Vagina (tissue), 2 donors: Measurements from ENCODE around the gene ELOVL1. TPM values are rescaled to one million over a fixed set of nuclear protein-coding genes. Genes with fewer than 3 reads are reported as not detected.

Source experiments
- DNase-seq, 2 donors: peaks; one replicate each; pipeline ENCODE4 v3.0.0-alpha.2; 2017; ENCODE audit errors: extremely low spot score in 2 of 2
- H3K27ac ChIP-seq: fragments of 200-600 bp; sonication (generic); one replicate; pipeline ENCODE4 v1.5.1; 2019
- H3K27me3 ChIP-seq: fragments of 200-600 bp; sonication (generic); one replicate; pipeline ENCODE4 v1.5.1; 2019
- H3K36me3 ChIP-seq, 2 donors: fragments of 200-600 bp; sonication (generic); one replicate each; pipeline ENCODE4 v1.5.1; 2017 to 2019
- H3K4me1 ChIP-seq: fragments of 200-600 bp; sonication (generic); one replicate; pipeline ENCODE4 v1.5.1; 2019
- H3K4me3 ChIP-seq, 2 donors: fragments of 200-600 bp; sonication (generic); 1 replicate in 1 of 2; 2 replicates in 1 of 2; pipeline ENCODE4 v1.5.1; 2016 to 2019
- H3K9me3 ChIP-seq: fragments of 200-600 bp; sonication (generic); one replicate; pipeline ENCODE4 v1.5.1; 2019
- POLR2A ChIP-seq, 2 donors: fragments of 450-650 bp; IDR thresholded peaks; one replicate each; pipeline ENCODE4 v1.6.1; 2017; ENCODE audit warnings: antibody characterized with exemption in 2 of 2, mild to moderate bottlenecking in 2 of 2, moderate library complexity in 2 of 2
- POLR2AphosphoS5 ChIP-seq, 2 donors: sonication (generic); formaldehyde crosslinking; IDR thresholded peaks; one replicate each; pipeline ENCODE4 v1.9.0; 2017; ENCODE audit warnings: antibody characterized with exemption in 2 of 2, mild to moderate bottlenecking in 2 of 2, low read depth in 1 of 2; ENCODE audit not compliant: insufficient read depth in 1 of 2
- intact Hi-C: fragments of 100-400 bp; cut with DNase I; formaldehyde crosslinking; loops from one replicate; pipeline ENCODE4 v1.15.1; 2023
- microRNA-seq: library from miRNA; unstranded; fragments of <30 nt; microRNA quantifications from one replicate; pipeline ENCODE4, GENCODE V29; 2017; ENCODE audit warnings: borderline number of aligned reads, borderline replicate concordance
- total RNA-seq: library from RNA; depleted of rRNA; stranded (reverse); fragments of >200 nt; gene quantifications from one replicate; pipeline ENCODE4 v1.2.3, GENCODE V29; 2016
- TF ChIP-seq, protein P1 (sequence below), 3 experiments: fragments of 450-650 bp in 2 of 3; fragments of 200-600 bp in 1 of 3; sonication (generic) in 1 of 3; IDR thresholded peaks; one replicate each; pipeline ENCODE4 v1.5.1; 2017 to 2019; ENCODE audit warnings: antibody characterized with exemption in 3 of 3, mild to moderate bottlenecking in 2 of 3, moderate library complexity in 2 of 3

The ELOVL1 gene
- total RNA-seq, 1 donor from 2014 or later: 62.1 TPM

DNA sequence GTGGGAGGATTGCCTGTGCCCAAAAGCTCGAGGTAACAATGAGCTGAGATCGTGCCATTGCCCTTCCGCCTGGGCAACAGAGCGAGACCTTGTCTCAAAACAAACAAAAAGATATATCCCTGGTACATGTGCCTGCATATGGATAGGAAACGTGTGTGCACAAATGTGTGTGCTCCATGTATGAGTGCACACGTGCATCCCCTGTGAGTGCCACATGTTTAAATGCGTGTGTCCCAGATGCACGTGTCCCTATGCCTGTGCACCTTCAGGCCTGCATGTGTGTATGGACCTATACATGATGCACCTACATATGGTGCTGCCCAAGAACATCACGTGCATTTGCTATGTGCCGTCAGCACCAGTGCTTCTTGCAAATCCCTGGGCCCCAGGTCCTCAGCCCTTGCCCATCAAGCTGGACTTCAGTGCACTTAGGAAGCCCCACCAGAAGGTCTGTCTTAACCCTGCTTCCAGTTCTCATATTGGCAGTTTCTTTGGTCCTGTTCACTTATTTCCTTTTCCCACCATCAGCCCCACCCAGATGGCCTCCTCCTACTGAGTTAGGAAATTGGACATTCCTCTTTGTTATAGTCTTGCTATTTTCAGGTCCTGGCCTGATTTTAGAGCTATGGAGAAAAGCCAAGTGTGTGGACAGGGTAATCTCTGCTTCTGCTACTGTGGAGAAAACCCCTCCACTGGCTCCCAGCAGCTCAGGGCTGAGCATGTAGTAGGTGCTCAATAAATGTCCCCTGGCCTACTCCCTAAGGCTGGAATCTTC, 51.7 kb downstream of the ELOVL1 start:
- DNase-seq: no peak
- Histone ChIP-seq H3K9me3 (no peaks in the 10 kb centered on the region), H3K4me1 (no peaks in the 10 kb centered on the region), H3K27me3 (no peaks in the 10 kb centered on the region), H3K4me3 (no peak overlapping the region), H3K27ac (no peak overlapping the region), H3K36me3 (no peaks in the 10 kb centered on the region)
- TF ChIP-seq, protein P1, sequence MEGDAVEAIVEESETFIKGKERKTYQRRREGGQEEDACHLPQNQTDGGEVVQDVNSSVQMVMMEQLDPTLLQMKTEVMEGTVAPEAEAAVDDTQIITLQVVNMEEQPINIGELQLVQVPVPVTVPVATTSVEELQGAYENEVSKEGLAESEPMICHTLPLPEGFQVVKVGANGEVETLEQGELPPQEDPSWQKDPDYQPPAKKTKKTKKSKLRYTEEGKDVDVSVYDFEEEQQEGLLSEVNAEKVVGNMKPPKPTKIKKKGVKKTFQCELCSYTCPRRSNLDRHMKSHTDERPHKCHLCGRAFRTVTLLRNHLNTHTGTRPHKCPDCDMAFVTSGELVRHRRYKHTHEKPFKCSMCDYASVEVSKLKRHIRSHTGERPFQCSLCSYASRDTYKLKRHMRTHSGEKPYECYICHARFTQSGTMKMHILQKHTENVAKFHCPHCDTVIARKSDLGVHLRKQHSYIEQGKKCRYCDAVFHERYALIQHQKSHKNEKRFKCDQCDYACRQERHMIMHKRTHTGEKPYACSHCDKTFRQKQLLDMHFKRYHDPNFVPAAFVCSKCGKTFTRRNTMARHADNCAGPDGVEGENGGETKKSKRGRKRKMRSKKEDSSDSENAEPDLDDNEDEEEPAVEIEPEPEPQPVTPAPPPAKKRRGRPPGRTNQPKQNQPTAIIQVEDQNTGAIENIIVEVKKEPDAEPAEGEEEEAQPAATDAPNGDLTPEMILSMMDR (IDR thresholded peaks at IDR 0.05): no peak
- TF ChIP-seq POLR2AphosphoS5 (IDR thresholded peaks at IDR 0.05; ENCODE audit: insufficient read depth in 1 of 2, low read depth in 1 of 2) (no peak), POLR2A (IDR thresholded peaks at IDR 0.05) (no peak)
- intact Hi-C loops: no loop called here

DNA sequence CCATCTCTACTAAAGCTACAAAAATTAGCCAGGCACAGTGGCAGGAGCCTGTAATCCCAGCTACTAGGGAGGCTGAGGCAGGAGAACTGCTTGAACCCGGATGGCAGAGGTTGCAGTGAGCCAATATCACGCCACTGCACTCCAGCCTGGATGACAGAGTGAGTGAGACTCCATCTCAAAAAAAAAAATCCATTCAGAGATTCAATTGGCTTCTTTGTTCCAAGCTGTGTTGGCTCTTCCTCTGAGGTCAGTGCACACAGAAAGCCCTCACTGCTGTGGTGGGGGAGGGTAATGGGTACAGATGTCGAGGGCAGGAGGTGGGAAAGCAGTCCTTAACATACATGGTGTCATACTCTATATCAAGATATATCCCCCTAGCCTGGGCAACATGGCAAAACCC, 52.3 kb downstream of the ELOVL1 start:
- no peak overlapping the region for H3K4me3 ChIP-seq
- H3K4me1 ChIP-seq: no peaks in the 10 kb centered on the region
- no peak overlapping the region for H3K27ac ChIP-seq
- no peaks in the 10 kb centered on the region for H3K27me3 ChIP-seq
- no peak for DNase-seq
- intact Hi-C loops: no loop called here
- TF ChIP-seq, protein P1 (IDR thresholded peaks at IDR 0.05): no peak
- TF ChIP-seq POLR2A (IDR thresholded peaks at IDR 0.05): no peak
- no peak for TF ChIP-seq POLR2AphosphoS5 (IDR thresholded peaks at IDR 0.05; ENCODE audit: insufficient read depth in 1 of 2, low read depth in 1 of 2)
- H3K9me3 ChIP-seq: no peaks in the 10 kb centered on the region
- no peaks in the 10 kb centered on the region for H3K36me3 ChIP-seq

DNA sequence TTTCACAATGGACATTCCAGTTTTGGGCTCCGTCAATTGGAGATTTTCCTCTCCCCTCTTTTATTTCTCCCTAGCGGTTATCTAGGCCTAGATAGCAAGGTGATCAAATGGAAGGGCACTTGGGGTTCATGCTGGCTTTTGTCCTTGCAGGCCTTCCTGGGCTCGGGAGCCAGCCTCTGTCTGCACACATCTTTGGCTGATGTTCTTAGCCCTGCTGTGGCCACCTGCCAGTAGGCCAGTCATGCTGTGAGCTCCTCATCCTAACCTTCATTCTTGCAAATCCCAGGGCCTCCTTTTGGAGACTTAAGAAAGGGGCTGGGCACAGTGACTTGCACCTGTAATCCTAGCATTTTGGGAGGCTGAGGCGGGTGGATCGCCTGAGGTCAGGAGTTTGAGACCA, 53.6 kb downstream of the ELOVL1 start:
- Histone ChIP-seq H3K36me3 (no peaks in the 10 kb centered on the region), H3K27ac (no peak overlapping the region), H3K27me3 (no peaks in the 10 kb centered on the region), H3K9me3 (no peaks in the 10 kb centered on the region), H3K4me3 (no peak overlapping the region), H3K4me1 (no peaks in the 10 kb centered on the region)
- no peak for DNase-seq
- TF ChIP-seq POLR2AphosphoS5 (IDR thresholded peaks at IDR 0.05; ENCODE audit: insufficient read depth in 1 of 2, low read depth in 1 of 2): no peak
- intact Hi-C loops: no loop called here

DNA sequence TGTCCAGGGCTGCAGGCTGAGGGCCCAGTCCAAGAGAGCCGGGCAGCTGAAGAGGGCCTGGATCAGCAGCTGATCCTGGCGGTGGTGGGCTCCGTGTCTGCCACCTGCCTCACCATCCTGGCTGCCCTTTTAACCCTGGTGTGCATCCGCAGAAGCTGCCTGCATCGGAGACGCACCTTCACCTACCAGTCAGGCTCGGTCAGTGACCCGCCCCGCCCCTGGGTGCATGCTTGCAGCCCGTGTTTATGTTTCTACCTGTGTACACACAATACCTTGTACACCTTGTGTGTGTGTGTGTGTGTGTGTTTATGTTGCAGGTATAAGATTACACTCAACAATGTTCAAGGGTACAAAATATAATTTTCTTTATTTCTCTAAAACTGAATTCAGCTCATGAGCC, 54.0 kb downstream of the ELOVL1 start:
- no peak overlapping the region for H3K27ac ChIP-seq
- no peaks in the 10 kb centered on the region for H3K36me3 ChIP-seq
- intact Hi-C loops: no loop called here
- no peak overlapping the region for H3K4me3 ChIP-seq
- TF ChIP-seq POLR2A (IDR thresholded peaks at IDR 0.05) (no peak), POLR2AphosphoS5 (IDR thresholded peaks at IDR 0.05; ENCODE audit: insufficient read depth in 1 of 2, low read depth in 1 of 2) (no peak)
- TF ChIP-seq, protein P1 (IDR thresholded peaks at IDR 0.05): no peak
- no peaks in the 10 kb centered on the region for H3K9me3 ChIP-seq
- H3K27me3 ChIP-seq: no peaks in the 10 kb centered on the region
- DNase-seq: no peak
- H3K4me1 ChIP-seq: no peaks in the 10 kb centered on the region

Small RNA genes lying within 50 kb of the gene (microRNA-seq; reads per million reads assigned to microRNA genes)
- 1.9 reads per million for gene MIR6734

Other genes starting within 250 kb of the ELOVL1 start
- gene EBNA1BP2, start 195.7 kb downstream of the ELOVL1 start, total RNA-seq: 43.5 TPM
- not detected for gene CFAP57, start 195.7 kb downstream of the ELOVL1 start, total RNA-seq
- gene TMEM125, start 98.0 kb downstream of the ELOVL1 start, total RNA-seq: 1.2 TPM
- 2.2 TPM for gene C1orf210, start 82.4 kb downstream of the ELOVL1 start, total RNA-seq
- 36.1 TPM for gene TIE1, start 67.0 kb downstream of the ELOVL1 start, total RNA-seq
- not detected for gene MPL, start 30.2 kb downstream of the ELOVL1 start, total RNA-seq
- gene CDC20, start 9.0 kb downstream of the ELOVL1 start, total RNA-seq: 11.0 TPM
- 33.6 TPM for gene MED8, start 21.8 kb upstream of the ELOVL1 start, total RNA-seq
- gene SZT2, start 21.9 kb upstream of the ELOVL1 start, total RNA-seq: 42.5 TPM
- 25.8 TPM for gene HYI, start 85.9 kb upstream of the ELOVL1 start, total RNA-seq
- 139 TPM for gene PTPRF, start 162.9 kb upstream of the ELOVL1 start, total RNA-seq